K562 (cell line): ENCODE results near the gene ABCB10. TPM values are rescaled to one million over a fixed set of nuclear protein-coding genes. Genes with fewer than 3 reads are reported as not detected.

Source experiments
- ASH1L ChIP-seq: fragments of 450-650 bp; IDR thresholded peaks from 2 replicates; pipeline ENCODE4 v1.6.1; 2018; ENCODE audit warnings: borderline replicate concordance, mild to moderate bottlenecking, low read depth; ENCODE audit not compliant: partially characterized antibody
- ATF1 ChIP-seq, 2 experiments: fragments of 450-650 bp in 1 of 2; IDR thresholded peaks; 2 replicates each; pipeline ENCODE4 v1.6.1; 2016; ENCODE audit warnings: missing compliant biosample characterization in 1 of 2, missing genetic modification characterization in 1 of 2
- CBX5 ChIP-seq: IDR thresholded peaks from 2 replicates; pipeline ENCODE4 v1.6.1; 2014; ENCODE audit warnings: low read depth, borderline replicate concordance
- CHCHD3 ChIP-seq: fragments of 250-450 bp; sonication (Bioruptor Pico); IDR thresholded peaks from 2 replicates; pipeline ENCODE4 v2.1.2; 2022; ENCODE audit warnings: mild to moderate bottlenecking
- FOSL1 ChIP-seq: fragments of 200-800 bp; sonication (Bioruptor generic); conservative IDR thresholded peaks from 2 replicates; pipeline ENCODE4 v1.6.1; 2016; ENCODE audit warnings: missing genetic modification characterization, missing compliant biosample characterization
- HIVEP1 ChIP-seq: fragments of 250-450 bp; sonication (Bioruptor Pico); IDR thresholded peaks from 2 replicates; pipeline ENCODE4 v1.4.0; 2020; ENCODE audit warnings: mild to moderate bottlenecking
- HNRNPH1 ChIP-seq: fragments of 200-400 bp; formaldehyde crosslinking; optimal IDR thresholded peaks from 2 replicates; pipeline ENCODE3; 2017; ENCODE audit warnings: low read depth, mild to moderate bottlenecking, low read length, moderate library complexity
- KLF10 ChIP-seq: fragments of 250-450 bp; sonication (Bioruptor Pico); IDR thresholded peaks from 2 replicates; pipeline ENCODE4 v1.6.1; 2021; ENCODE audit warnings: matching md5 sums
- MCM3 ChIP-seq: fragments of 450-650 bp; IDR thresholded peaks from 2 replicates; pipeline ENCODE4 v1.6.1; 2016
- MXI1 ChIP-seq: IDR thresholded peaks from 2 replicates; pipeline ENCODE4 v1.6.1; 2011; ENCODE audit warnings: low read depth, mild to moderate bottlenecking, improper control_type of control experiment, low read length
- NFIC ChIP-seq: fragments of 450-650 bp; IDR thresholded peaks from 2 replicates; pipeline ENCODE4 v1.6.1; 2017; ENCODE audit warnings: mild to moderate bottlenecking, inconsistent platforms
- PHF8 ChIP-seq: fragments of 200-600 bp; sonication (generic); IDR thresholded peaks from 2 replicates; pipeline ENCODE4 v1.6.1; 2012; ENCODE audit warnings: mixed run types, mild to moderate bottlenecking, inconsistent platforms, low read length, moderate library complexity, borderline replicate concordance
- RBFOX2 ChIP-seq: fragments of 200-400 bp; formaldehyde crosslinking; IDR thresholded peaks from 2 replicates; pipeline ENCODE4 v1.6.1; 2017; ENCODE audit warnings: low read depth, mild to moderate bottlenecking, low read length, moderate library complexity
- RBM39 ChIP-seq: fragments of 200-400 bp; formaldehyde crosslinking; optimal IDR thresholded peaks from 2 replicates; pipeline ENCODE3; 2018; ENCODE audit warnings: low read depth, low read length
- SAFB2 ChIP-seq: fragments of 200-400 bp; formaldehyde crosslinking; IDR thresholded peaks from 2 replicates; pipeline ENCODE4 v1.6.1; 2018; ENCODE audit warnings: borderline replicate concordance, low read length, low read depth, moderate library complexity; ENCODE audit not compliant: severe bottlenecking
- SMC3 ChIP-seq: conservative IDR thresholded peaks from 2 replicates; pipeline ENCODE4 v1.6.1; 2011; ENCODE audit warnings: low read depth, low read length, improper control_type of control experiment; ENCODE audit not compliant: insufficient read depth
- TAF1 ChIP-seq: IDR thresholded peaks from 2 replicates; pipeline ENCODE4 v1.6.1; 2011; ENCODE audit warnings: mild to moderate bottlenecking, low read length, moderate library complexity; ENCODE audit not compliant: insufficient read depth, control insufficient read depth, severe bottlenecking; ENCODE audit errors: extremely low read depth
- TAL1 ChIP-seq: fragments of 450-650 bp; IDR thresholded peaks from 2 replicates; pipeline ENCODE4 v1.6.1; 2016; ENCODE audit warnings: mild to moderate bottlenecking
- USF1 ChIP-seq: sonication (generic); formaldehyde crosslinking; IDR thresholded peaks from 2 replicates; pipeline ENCODE4 v1.9.0; 2022; ENCODE audit warnings: mild to moderate bottlenecking, missing genetic modification reagents
- ZBTB49 ChIP-seq: sonication (generic); formaldehyde crosslinking; IDR thresholded peaks from 2 replicates; pipeline ENCODE4 v1.8.0; 2022; ENCODE audit warnings: missing genetic modification reagents, mild to moderate bottlenecking, borderline replicate concordance
- ZBTB7A ChIP-seq: IDR thresholded peaks from 2 replicates; pipeline ENCODE4 v1.6.1; 2011; ENCODE audit warnings: low read depth, mild to moderate bottlenecking, low read length, moderate library complexity, borderline replicate concordance; ENCODE audit not compliant: control insufficient read depth
- ZNF121 ChIP-seq: sonication (generic); formaldehyde crosslinking; conservative IDR thresholded peaks from 2 replicates; pipeline ENCODE4 v1.8.0; 2022; ENCODE audit warnings: missing genetic modification reagents
- ZNF224 ChIP-seq: sonication (generic); formaldehyde crosslinking; IDR thresholded peaks from 2 replicates; pipeline ENCODE4 v1.8.0; 2022; ENCODE audit warnings: mild to moderate bottlenecking, missing genetic modification reagents
- ZNF280B ChIP-seq: fragments of 250-450 bp; sonication (Bioruptor Pico); IDR thresholded peaks from 2 replicates; pipeline ENCODE4 v1.5.1; 2021; ENCODE audit warnings: mild to moderate bottlenecking
- polyA plus RNA-seq, 8 experiments: library from polyadenylated mRNA; depleted of rRNA in 4 of 8; stranded (reverse) in 5 of 8; unstranded in 3 of 8; fragments of >200 nt; fragmentation: Nextera tagmentation in 2 of 8; fragmentation: Illumina TruSeq in 1 of 8; extraction: Ambion mirVana in 2 of 8; extraction: Trizol in 1 of 8; gene quantifications; 2 replicates each; pipeline versions ENCODE4 v1.2.1 to v1.2.3, GENCODE V29; 2011 to 2014; ENCODE audit warnings: inconsistent platforms in 1 of 8, missing spikeins in 1 of 8
- total RNA-seq, 7 experiments: library from RNA; depleted of rRNA in 6 of 7; stranded (reverse); fragments of >200 nt in 6 of 7; fragmentation: Illumina TruSeq in 2 of 7; extraction: Trizol in 2 of 7; gene quantifications; 2 replicates each; pipeline versions ENCODE4 v1.2.1 to v1.2.3, GENCODE V29; 2011 to 2021; ENCODE audit warnings: low replicate concordance in 1 of 7

The ABCB10 gene
- total and polyA plus RNA-seq, 9 of the 15 experiments (the other 6 are each of a cell fraction or from before 2014, with no cell fraction given) = 12.4 to 54.8 (median 36.4) TPM

DNA sequence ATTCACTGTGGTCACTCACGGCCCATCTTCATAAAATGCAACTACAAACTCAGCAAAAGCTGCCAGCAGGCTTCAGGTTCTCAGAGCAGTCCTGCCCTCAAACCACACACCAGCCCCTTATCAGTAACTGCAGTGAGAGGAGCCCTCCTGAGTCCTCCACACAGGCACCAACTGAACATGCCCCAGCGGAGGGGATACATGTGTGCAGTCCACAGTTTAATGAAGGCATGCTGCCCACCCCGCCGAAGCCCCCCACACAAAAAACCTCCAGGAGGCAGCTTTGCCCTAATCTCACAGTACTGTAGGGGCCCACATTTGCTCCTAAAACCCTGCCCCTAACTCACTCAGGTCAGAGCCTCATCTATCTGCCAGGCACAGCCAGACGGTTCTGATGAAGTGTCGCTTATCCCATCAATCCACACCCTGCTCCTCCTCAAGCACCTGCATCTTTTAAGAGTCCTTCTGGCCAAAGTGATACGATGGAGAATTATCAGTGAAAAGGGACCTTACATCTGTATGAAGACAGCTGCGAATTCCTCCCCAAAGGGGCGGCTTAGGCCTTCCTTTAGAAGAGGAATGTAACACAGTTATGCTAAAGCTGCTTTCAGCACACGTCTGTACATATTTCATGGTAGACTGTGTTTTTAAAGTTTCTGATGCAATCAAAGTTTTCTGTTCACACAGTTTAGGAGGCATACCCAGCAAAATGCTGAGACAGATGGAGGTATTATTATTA lies 3.5 kb downstream of the ABCB10 start (continued):
- no peak for TF ChIP-seq ZBTB49 (CRISPR knock-in tag)
- TF ChIP-seq ZNF280B (CRISPR knock-in tag) = no peak
- TF ChIP-seq CHCHD3 (CRISPR knock-in tag) = no peak
- TF ChIP-seq USF1 (CRISPR knock-in tag) = peak; percentile 17; the same call in 1 of the 2 replicates
- TF ChIP-seq RBM39 = no peak
- no peak for TF ChIP-seq KLF10 (CRISPR knock-in tag)
- no peak for TF ChIP-seq RBFOX2
- TF ChIP-seq NFIC = peak; percentile 99
- TF ChIP-seq ASH1L = no peak
- TF ChIP-seq ZNF121 (CRISPR knock-in tag) = no peak
- no peak for TF ChIP-seq MCM3
- no peak for TF ChIP-seq HNRNPH1
- no peak for TF ChIP-seq ZNF224 (CRISPR knock-in tag)
- no peak for TF ChIP-seq CBX5
- TF ChIP-seq TAL1 = peak; percentile 100
- no peak for TF ChIP-seq SMC3
- TF ChIP-seq SAFB2 = no peak
- no peak for TF ChIP-seq PHF8
- peak; percentile 79; the same call in 1 of the 2 replicates for TF ChIP-seq ZBTB7A
- TF ChIP-seq HIVEP1 (CRISPR knock-in tag) = no peak
- peak; percentile 72 for TF ChIP-seq MXI1
- TF ChIP-seq ATF1 (CRISPR knock-in tag; IDR thresholded peaks at IDR 0.05) = no peak
- TF ChIP-seq ATF1 (tag; IDR thresholded peaks at IDR 0.05) = peak; percentile 71
- peak; percentile 58 for TF ChIP-seq TAF1
- peak; percentile 70 for TF ChIP-seq FOSL1
